CD4-positive, CD25-positive, alpha-beta regulatory T cell (primary cell): ENCODE data around the gene FRMD4B. TPM values are rescaled to one million over a fixed set of nuclear protein-coding genes. Genes with fewer than 3 reads are reported as not detected.

Source experiments
- ATAC-seq, 2 donors: fragments of 150-1000 bp; cut with Tn5 transposase; one replicate each; pipeline ENCODE4 v1.10.0; 2021; ENCODE audit warnings: low read depth in 2 of 2, moderate number of reproducible peaks in 2 of 2, moderate library complexity in 1 of 2
- DNase-seq, 3 donors: peaks; one replicate each; pipeline versions ENCODE4 v3.0.0 to v3.0.0-alpha.2; 2012 to 2022; ENCODE audit warnings: mixed read lengths in 1 of 3
- H3K27ac ChIP-seq: one replicate; pipeline ENCODE4 v1.7.0; 2013; ENCODE audit warnings: mild to moderate bottlenecking, low read length; ENCODE audit not compliant: insufficient read depth, poor library complexity, severe bottlenecking
- H3K27me3 ChIP-seq: one replicate; pipeline ENCODE4 v1.7.0; 2013; ENCODE audit warnings: low read length; ENCODE audit not compliant: control insufficient read depth, insufficient read depth
- H3K36me3 ChIP-seq: one replicate; pipeline ENCODE4 v1.7.0; 2013; ENCODE audit warnings: mild to moderate bottlenecking, low read length, moderate library complexity; ENCODE audit not compliant: control insufficient read depth, insufficient read depth
- H3K4me1 ChIP-seq: 2 replicates; pipeline ENCODE4 v1.7.0; 2013; ENCODE audit warnings: mild to moderate bottlenecking, low read length; ENCODE audit not compliant: insufficient read depth, control insufficient read depth, poor library complexity, severe bottlenecking
- H3K4me3 ChIP-seq: one replicate; pipeline ENCODE4 v1.7.0; 2013; ENCODE audit warnings: low read depth, mild to moderate bottlenecking, low read length, moderate library complexity
- H3K9me3 ChIP-seq, 2 experiments: 1 replicate in 1 of 2; 2 replicates in 1 of 2; pipeline ENCODE4 v1.7.0; 2013; ENCODE audit warnings: low read length in 2 of 2, mild to moderate bottlenecking in 1 of 2, moderate library complexity in 1 of 2; ENCODE audit not compliant: control insufficient read depth in 2 of 2
- H3K27ac Mint-ChIP-seq, 3 donors: one replicate each; pipeline ENCODE4 v1.8.0; 2020 to 2022; ENCODE audit warnings: mild to moderate bottlenecking in 3 of 3, mixed read lengths in 3 of 3, moderate library complexity in 2 of 3
- H3K27me3 Mint-ChIP-seq: one replicate; pipeline ENCODE4 v1.8.0; 2022; ENCODE audit warnings: mild to moderate bottlenecking, mixed read lengths
- H3K36me3 Mint-ChIP-seq: one replicate; pipeline ENCODE4 v1.8.0; 2020; ENCODE audit warnings: mixed read lengths
- H3K4me1 Mint-ChIP-seq, 4 donors: one replicate each; pipeline ENCODE4 v1.8.0; 2020 to 2022; ENCODE audit warnings: mixed read lengths in 4 of 4, mild to moderate bottlenecking in 1 of 4
- H3K4me3 Mint-ChIP-seq, 4 donors: one replicate each; pipeline ENCODE4 v1.8.0; 2020 to 2022; ENCODE audit warnings: mild to moderate bottlenecking in 4 of 4, mixed read lengths in 4 of 4, moderate library complexity in 3 of 4
- H3K9me3 Mint-ChIP-seq, 7 donors: one replicate each; pipeline ENCODE4 v1.8.0; 2020 to 2022; ENCODE audit warnings: mixed read lengths in 7 of 7, mild to moderate bottlenecking in 3 of 7, moderate library complexity in 2 of 7
- polyA plus RNA-seq, 4 donors: library from polyadenylated mRNA; unstranded; fragments of 300-500 nt; fragmentation: Illumina TruSeq; gene quantifications; one replicate each; pipeline ENCODE4 v1.2.3, GENCODE V29; 2021
- total RNA-seq: library from RNA; stranded (reverse); gene quantifications from one replicate; pipeline ENCODE4 v1.2.3, GENCODE V29; 2022

FRMD4B gene
- total and polyA plus RNA-seq, 5 donors from 2014 or later: 8.6 to 54.7 (median 9.8) TPM

GRCh38 chr3:69342074-69342473, 43.8 kb downstream of the FRMD4B start:
- DNase-seq (no peak), ATAC-seq (no peak)
- Histone ChIP-seq H3K4me3 (no peak overlapping the region), H3K27me3 (no peaks in the 10 kb centered on the region), H3K9me3 (peaks cover 0 to 2% of the 10 kb centered on the region in 2 experiments), H3K36me3 (no peaks in the 10 kb centered on the region), H3K4me1 (no peaks in the 10 kb centered on the region), H3K27ac (no peak overlapping the region)
- Mint-ChIP-seq H3K9me3 (peaks cover 0 to 7% (median 0%) of the 10 kb centered on the region in 7 donors), H3K27me3 (peaks cover 4% of the 10 kb centered on the region), H3K36me3 (no peaks in the 10 kb centered on the region), H3K27ac (no peak overlapping the region), H3K4me3 (no peak overlapping the region), H3K4me1 (peaks cover 0 to 2% (median 0%) of the 10 kb centered on the region in 4 donors)

- no peak overlapping the region for H3K27ac Mint-ChIP-seq
- no peak overlapping the region for H3K4me3 ChIP-seq
- no peaks in the 10 kb centered on the region for H3K4me1 ChIP-seq
- peaks cover 0 to 1% of the 10 kb centered on the region in 2 experiments for H3K9me3 ChIP-seq
- H3K27ac ChIP-seq: no peak overlapping the region
- no peaks in the 10 kb centered on the region for H3K36me3 ChIP-seq
- peaks cover 0 to 8% (median 2%) of the 10 kb centered on the region in 7 donors for H3K9me3 Mint-ChIP-seq
- no peak overlapping the region for H3K4me3 Mint-ChIP-seq
- peaks cover 0 to 2% (median 0%) of the 10 kb centered on the region in 4 donors for H3K4me1 Mint-ChIP-seq
- H3K36me3 Mint-ChIP-seq: no peaks in the 10 kb centered on the region
- ATAC-seq: peak in 1 of 2 donors; percentile 40
- DNase-seq: no peak
- H3K27me3 ChIP-seq: peaks cover 3% of the 10 kb centered on the region
- no peaks in the 10 kb centered on the region for H3K27me3 Mint-ChIP-seq
These were observed 46.1 kb downstream of the FRMD4B start for GRCh38 chr3:69339760-69340159.

- H3K36me3 Mint-ChIP-seq: no peaks in the 10 kb centered on the region
- Histone ChIP-seq H3K36me3 (no peaks in the 10 kb centered on the region), H3K27ac (no peak overlapping the region), H3K4me3 (no peak overlapping the region), H3K9me3 (no peaks in the 10 kb centered on the region), H3K27me3 (peaks cover 3% of the 10 kb centered on the region), H3K4me1 (no peaks in the 10 kb centered on the region)
- no peaks in the 10 kb centered on the region for H3K27me3 Mint-ChIP-seq
- DNase-seq: no peak
- H3K4me1 Mint-ChIP-seq: peaks cover 0 to 2% (median 0%) of the 10 kb centered on the region in 4 donors
- peaks cover 0 to 6% (median 2%) of the 10 kb centered on the region in 7 donors for H3K9me3 Mint-ChIP-seq
- no peak overlapping the region for H3K4me3 Mint-ChIP-seq
- ATAC-seq: no peak
- no peak overlapping the region for H3K27ac Mint-ChIP-seq
These were observed 47.0 kb downstream of the FRMD4B start for GRCh38 chr3:69338911-69339310.

- H3K27ac Mint-ChIP-seq: no peak overlapping the region
- Histone ChIP-seq H3K27ac (no peak overlapping the region), H3K4me3 (no peak overlapping the region), H3K9me3 (no peaks in the 10 kb centered on the region), H3K36me3 (no peaks in the 10 kb centered on the region), H3K27me3 (peaks cover 3% of the 10 kb centered on the region), H3K4me1 (peaks cover 6% of the 10 kb centered on the region)
- ATAC-seq: no peak
- no peak overlapping the region for H3K4me3 Mint-ChIP-seq
- H3K9me3 Mint-ChIP-seq: peaks cover 0 to 6% (median 0%) of the 10 kb centered on the region in 7 donors
- no peaks in the 10 kb centered on the region for H3K36me3 Mint-ChIP-seq
- no peak for DNase-seq
- H3K27me3 Mint-ChIP-seq: peaks cover 6% of the 10 kb centered on the region
- peaks cover 0 to 11% (median 7%) of the 10 kb centered on the region in 4 donors for H3K4me1 Mint-ChIP-seq
These were observed 53.0 kb downstream of the FRMD4B start for GRCh38 chr3:69332934-69333333.

- no peak for DNase-seq
- Histone ChIP-seq H3K27ac (no peak overlapping the region), H3K9me3 (no peaks in the 10 kb centered on the region), H3K4me3 (no peak overlapping the region), H3K36me3 (no peaks in the 10 kb centered on the region), H3K27me3 (no peaks in the 10 kb centered on the region), H3K4me1 (peaks cover 21% of the 10 kb centered on the region)
- Mint-ChIP-seq H3K4me3 (peak overlapping the region in 1 of 4 donors; percentile 68), H3K4me1 (peaks cover 0 to 30% (median 20%) of the 10 kb centered on the region in 4 donors), H3K36me3 (no peaks in the 10 kb centered on the region), H3K9me3 (peaks cover 0 to 2% (median 0%) of the 10 kb centered on the region in 7 donors), H3K27me3 (peaks cover 6% of the 10 kb centered on the region), H3K27ac (no peak overlapping the region)
- ATAC-seq: no peak
These were observed 54.9 kb downstream of the FRMD4B start for GRCh38 chr3:69330891-69331400.

- peaks cover 0 to under 1% (median 0%) of the 10 kb centered on the region in 7 donors for H3K9me3 Mint-ChIP-seq
- peaks cover 6% of the 10 kb centered on the region for H3K27me3 Mint-ChIP-seq
- H3K4me1 Mint-ChIP-seq: peaks cover 0 to 30% (median 22%) of the 10 kb centered on the region in 4 donors
- Histone ChIP-seq H3K4me3 (no peak overlapping the region), H3K27me3 (no peaks in the 10 kb centered on the region), H3K36me3 (no peaks in the 10 kb centered on the region), H3K27ac (no peak overlapping the region), H3K9me3 (no peaks in the 10 kb centered on the region), H3K4me1 (peaks cover 21% of the 10 kb centered on the region)
- no peaks in the 10 kb centered on the region for H3K36me3 Mint-ChIP-seq
- H3K27ac Mint-ChIP-seq: no peak overlapping the region
- DNase-seq (no peak), ATAC-seq (no peak)
- no peak overlapping the region for H3K4me3 Mint-ChIP-seq
These were observed 56.0 kb downstream of the FRMD4B start for GRCh38 chr3:69329892-69330291.

GRCh38 chr3:69328963-69329302, 57.0 kb downstream of the FRMD4B start:
- Mint-ChIP-seq H3K4me1 (peaks cover 0 to 30% (median 22%) of the 10 kb centered on the region in 4 donors), H3K27me3 (peaks cover 6% of the 10 kb centered on the region), H3K36me3 (no peaks in the 10 kb centered on the region), H3K27ac (peak overlapping the region in 1 of 3 donors; percentile 88), H3K4me3 (peak overlapping the region in 1 of 4 donors; percentile 19), H3K9me3 (no peaks in the 10 kb centered on the region)
- no peak for ATAC-seq
- no peak overlapping the region for H3K27ac ChIP-seq
- H3K4me1 ChIP-seq: peaks cover 21% of the 10 kb centered on the region
- no peaks in the 10 kb centered on the region for H3K27me3 ChIP-seq
- no peaks in the 10 kb centered on the region for H3K9me3 ChIP-seq
- H3K4me3 ChIP-seq: peak overlapping the region; percentile 46
- H3K36me3 ChIP-seq: no peaks in the 10 kb centered on the region
- no peak for DNase-seq
